Measurements from ENCODE around the gene GNB1.
"Not testable (repeated sequence)": the region's sequence is repeated elsewhere in the genome, so short reads cannot be mapped to it uniquely, and the experiment has no call there.

Gene GNB1

GRCh38 chr1:1856161-1856560, 34.7 kb downstream of the GNB1 start:
- not testable (repeated sequence) for DNase-seq

- no peak for DNase-seq
Observed at GRCh38 chr1:1853593-1854257, 37.2 kb downstream of the GNB1 start.

GRCh38 chr1:1852619-1853414, 38.1 kb downstream of the GNB1 start:
- no peak for DNase-seq

- no peak for DNase-seq
Observed at GRCh38 chr1:1847890-1848289, 43.0 kb downstream of the GNB1 start.

GRCh38 chr1:1847061-1847850, 43.6 kb downstream of the GNB1 start:
- DNase-seq: no peak

- DNase-seq: no peak
Observed at GRCh38 chr1:1846386-1846918, 44.4 kb downstream of the GNB1 start.

GRCh38 chr1:1842360-1843146, 48.3 kb downstream of the GNB1 start:
- peak; percentile 28 for DNase-seq

GRCh38 chr1:1841575-1841995, 49.3 kb downstream of the GNB1 start:
- no peak for DNase-seq

GRCh38 chr1:1839311-1839965, 51.4 kb downstream of the GNB1 start:
- no peak for DNase-seq

GRCh38 chr1:1836119-1836518, 54.8 kb downstream of the GNB1 start:
- no peak for DNase-seq

- no peak for DNase-seq
Observed at GRCh38 chr1:1835546-1835945, 55.3 kb downstream of the GNB1 start.

GRCh38 chr1:1833916-1834325, 57.0 kb downstream of the GNB1 start:
- peak; percentile 39 for DNase-seq

- DNase-seq: peak; percentile 24
Observed at GRCh38 chr1:1833456-1833855, 57.4 kb downstream of the GNB1 start.

- no peak for DNase-seq
Observed at GRCh38 chr1:1832820-1833219, 58.1 kb downstream of the GNB1 start.

- no peak for DNase-seq
Observed at GRCh38 chr1:1832166-1832565, 58.7 kb downstream of the GNB1 start.

GRCh38 chr1:1827089-1827848, 63.6 kb downstream of the GNB1 start:
- no peak for DNase-seq

GRCh38 chr1:1826356-1827088, 64.4 kb downstream of the GNB1 start:
- DNase-seq: no peak

- no peak for DNase-seq
Observed at GRCh38 chr1:1825217-1825616, 65.7 kb downstream of the GNB1 start.

- DNase-seq: no peak
Observed at GRCh38 chr1:1819762-1820161, 71.1 kb downstream of the GNB1 start.

GRCh38 chr1:1817221-1817620, 73.7 kb downstream of the GNB1 start:
- DNase-seq: no peak
